Ishikawa (cell line): Measurements from ENCODE around the gene PRKRA.

ENCODE experiments used
- CEBPB ChIP-seq: IDR thresholded peaks from 2 replicates; pipeline ENCODE4 v1.6.1; 2012
- CREB1 ChIP-seq: IDR thresholded peaks from 2 replicates; pipeline ENCODE4 v1.6.1; 2012; ENCODE audit warnings: low read depth
- EP300 ChIP-seq: IDR thresholded peaks from 2 replicates; pipeline ENCODE4 v1.6.1; 2012; ENCODE audit warnings: borderline replicate concordance
- MAX ChIP-seq: IDR thresholded peaks from 2 replicates; pipeline ENCODE4 v1.6.1; 2012
- NFIC ChIP-seq: IDR thresholded peaks from 2 replicates; pipeline ENCODE4 v1.6.1; 2012
- REST ChIP-seq: IDR thresholded peaks from 2 replicates; pipeline ENCODE4 v1.6.1; 2012; ENCODE audit warnings: low read depth, mild to moderate bottlenecking
- TAF1 ChIP-seq: IDR thresholded peaks from 2 replicates; pipeline ENCODE4 v1.6.1; 2012; ENCODE audit warnings: low read depth, mild to moderate bottlenecking
- TCF12 ChIP-seq: IDR thresholded peaks from 2 replicates; pipeline ENCODE4 v1.6.1; 2012; ENCODE audit warnings: low read depth
- TEAD4 ChIP-seq: IDR thresholded peaks from 2 replicates; pipeline ENCODE4 v1.6.1; 2012
- YY1 ChIP-seq: IDR thresholded peaks from 2 replicates; pipeline ENCODE4 v1.6.1; 2012; ENCODE audit warnings: low read depth

- TF ChIP-seq YY1 (no peak), EP300 (no peak), MAX (no peak), TEAD4 (no peak), TAF1 (no peak), REST (no peak), CEBPB (no peak), CREB1 (no peak), NFIC (no peak), TCF12 (no peak)
Observed at GRCh38 chr2:178479275-178479616, 28.3 kb upstream of the PRKRA start.
